Aorta (tissue), 5 donors: ENCODE measurements around the gene GADL1. TPM values are rescaled to one million over a fixed set of nuclear protein-coding genes. Genes with fewer than 3 reads are reported as not detected.

ENCODE experiments used
- ATAC-seq: fragments of 200-7000 bp; cut with Tn5 transposase; one replicate; pipeline ENCODE4 v1.9.1; 2022; ENCODE audit warnings: moderate library complexity; ENCODE audit not compliant: low FRiP score
- DNase-seq, 2 donors: peaks; one replicate each; pipeline ENCODE4 v3.0.0-alpha.2; 2020
- H3K27ac ChIP-seq, 2 donors: one replicate each; pipeline ENCODE4 v1.5.1; 2013; ENCODE audit warnings: low read length in 2 of 2, mild to moderate bottlenecking in 2 of 2, moderate library complexity in 2 of 2, control low read depth in 1 of 2, inconsistent platforms in 1 of 2, low read depth in 1 of 2
- H3K27me3 ChIP-seq, 2 donors: one replicate each; pipeline ENCODE4 v1.6.1; 2013; ENCODE audit warnings: control low read depth in 1 of 2, low read length in 1 of 2, mild to moderate bottlenecking in 1 of 2, moderate library complexity in 1 of 2; ENCODE audit not compliant: insufficient read depth in 2 of 2, control insufficient read depth in 1 of 2
- H3K36me3 ChIP-seq, 2 donors: one replicate each; pipeline ENCODE4 v1.6.1; 2013; ENCODE audit warnings: control low read depth in 1 of 2, low read length in 1 of 2, mild to moderate bottlenecking in 1 of 2; ENCODE audit not compliant: insufficient read depth in 2 of 2, control insufficient read depth in 1 of 2
- H3K4me1 ChIP-seq, 2 donors: one replicate each; pipeline ENCODE4 v1.6.1; 2013; ENCODE audit warnings: low read length in 2 of 2, control low read depth in 1 of 2, mild to moderate bottlenecking in 1 of 2, moderate library complexity in 1 of 2; ENCODE audit not compliant: insufficient read depth in 2 of 2, control insufficient read depth in 1 of 2
- H3K4me3 ChIP-seq, 2 donors: one replicate each; pipeline ENCODE4 v1.5.1; 2013; ENCODE audit warnings: low read length in 2 of 2, control low read depth in 1 of 2, mild to moderate bottlenecking in 1 of 2
- H3K9me3 ChIP-seq: one replicate; pipeline ENCODE4 v1.6.1; 2013; ENCODE audit warnings: mild to moderate bottlenecking, low read length; ENCODE audit not compliant: control insufficient read depth
- WGBS, 2 donors: extraction: QIAGEN DNeasy Blood & Tissue Kit; methylation state at CpG; one replicate each; pipeline ENCODE4 v1.1.7; 2013; 5-methylcytosine and 5-hydroxymethylcytosine counted together
- intact Hi-C, 2 donors: fragments of 100-400 bp; cut with DNase I; formaldehyde crosslinking; loops; one replicate each; pipeline versions ENCODE4 v1.14.2 to v1.15.0; 2022
- long read RNA-seq, 2 donors: library from polyadenylated mRNA; unstranded; transcript quantifications; one replicate each; pipeline ENCODE4 v2.0.0, GENCODE V29; 2020 to 2021
- polyA plus RNA-seq, 2 donors: library from polyadenylated mRNA; stranded (reverse); fragments of 200-250 nt; gene quantifications; one replicate each; pipeline ENCODE4 v1.2.3, GENCODE V29; 2013
- total RNA-seq, 2 donors: library from RNA; stranded (reverse); fragmentation: NEBNext Ultra II Directional; extraction: Animal tissue kit (Norgen Biotek cat#: 25700); gene quantifications; one replicate each; pipeline ENCODE4 v1.2.1, GENCODE V29; 2021
- donor health status: healthy with polysubstance abuse.
- donor health status: Bipolar disorder and iron deficiency.
- donor health status: DM: no; HTN: no; CAD: no.
- donor health status: DM: no; HTN: no; CAD: no.
- donor health status: DM: yes; HTN: yes; CAD: no.

Gene GADL1
- total RNA-seq (1 to 10 TPM; 2.0 to 2.3 TPM), polyA plus RNA-seq (1 to 10 TPM in 1 of 2 donors, under 1 TPM in 1; 0.10 to 1.4 TPM)
- long read RNA-seq, donor 1, full-length matches to known transcripts = 2 of 5 reads
- long read RNA-seq, donor 1, partial matches to known transcripts = 0 of 5 reads
- long read RNA-seq, donor 1, other reads (novel, unspliced or antisense) = 3 of 5 reads
- long read RNA-seq, donor 2 = 0 reads

- H3K27ac ChIP-seq = no peak within 1 kb of the TSS
- whole genome bisulfite sequencing, 2 donors = 0 to 1% methylated on average over 32 to 38 of the region's 38 CpGs
Observed at GRCh38 chr3:30894521-30895251, at the start of gene GADL1. Gene GADL1, minus strand, starts transcription at chr3:30894661. Its CDS starts 47 bp downstream, at chr3:30894614.

GRCh38 chr3:30944124-30944523, 49.7 kb upstream of the GADL1 start:
- no peak overlapping the region for H3K27ac ChIP-seq
- H3K9me3 ChIP-seq = no peaks in the 10 kb centered on the region
- H3K36me3 ChIP-seq = no peaks in the 10 kb centered on the region
- DNase-seq = no peak
- H3K27me3 ChIP-seq = no peaks in the 10 kb centered on the region
- no peaks in the 10 kb centered on the region for H3K4me1 ChIP-seq
- ATAC-seq = no peak
- intact Hi-C loops = no loop called here
- H3K4me3 ChIP-seq = no peak overlapping the region
- 66 to 67% methylated on average over 2 of the region's 2 CpGs for WGBS, 2 donors

More at GRCh38 chr3:30894521-30895251, at the start of gene GADL1:
- Histone ChIP-seq H3K4me3 (peak within 1 kb of the TSS; percentile 57 to 99), H3K4me1 (no peaks in the 10 kb centered on the region), H3K27me3 (no peaks in the 10 kb centered on the region), H3K9me3 (no peaks in the 10 kb centered on the region), H3K36me3 (no peaks in the 10 kb centered on the region)
- intact Hi-C loops = no loop called here
- peak; percentile 69 to 86 for DNase-seq
- ATAC-seq = peak; percentile 80

DNA sequence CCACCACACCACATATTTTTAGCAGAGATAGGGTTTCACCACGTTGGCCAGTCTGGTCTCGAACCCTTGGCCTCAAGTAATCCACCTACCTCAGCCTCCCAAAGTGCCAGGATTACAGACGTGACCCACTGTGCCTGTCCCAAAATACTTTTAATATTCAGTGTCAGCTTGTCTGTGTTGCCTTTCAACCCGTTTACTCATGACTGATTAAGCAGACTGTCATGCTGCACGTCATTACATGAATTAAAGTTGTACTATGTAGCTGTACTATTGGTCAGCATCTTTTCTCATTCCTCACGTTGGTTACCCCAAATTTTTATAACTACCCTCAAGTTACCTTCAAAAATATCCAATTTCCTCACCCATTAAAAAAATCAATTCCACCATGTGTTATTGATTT, 48.7 kb upstream of the GADL1 start:
- Histone ChIP-seq H3K4me3 (no peak overlapping the region), H3K36me3 (no peaks in the 10 kb centered on the region), H3K27ac (no peak overlapping the region), H3K9me3 (no peaks in the 10 kb centered on the region), H3K4me1 (no peaks in the 10 kb centered on the region), H3K27me3 (no peaks in the 10 kb centered on the region)
- WGBS, 2 donors = 85 to 87% methylated on average over 6 of the region's 6 CpGs
- no peak for DNase-seq
- intact Hi-C loops = no loop called here
- no peak for ATAC-seq

DNA sequence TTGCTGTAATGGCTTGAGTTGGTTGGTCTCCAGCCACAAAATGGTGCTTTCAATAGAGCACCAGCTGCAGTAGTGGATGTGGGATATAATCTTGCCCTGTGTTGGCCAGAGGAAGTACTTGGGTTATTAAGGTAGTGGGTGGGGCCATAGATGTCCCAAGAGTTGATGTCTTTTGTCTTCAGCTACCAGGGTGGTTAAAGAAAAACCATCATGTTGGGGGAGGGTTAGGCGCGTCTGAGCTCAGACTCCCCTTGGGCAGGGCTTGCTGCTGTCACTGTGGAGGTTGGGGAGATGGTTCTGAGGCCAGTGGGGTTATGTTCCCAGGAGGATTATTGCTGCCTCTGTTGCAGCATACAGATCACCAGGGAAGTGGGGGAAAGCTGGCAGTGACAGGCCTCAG, 46.9 kb upstream of the GADL1 start:
- WGBS, 2 donors = 91 to 95% methylated on average over 2 of the region's 2 CpGs
- Histone ChIP-seq H3K4me3 (no peak overlapping the region), H3K27ac (no peak overlapping the region), H3K36me3 (no peaks in the 10 kb centered on the region), H3K9me3 (no peaks in the 10 kb centered on the region), H3K4me1 (no peaks in the 10 kb centered on the region), H3K27me3 (no peaks in the 10 kb centered on the region)
- DNase-seq (no peak), ATAC-seq (no peak)
- intact Hi-C loops = no loop called here

- H3K4me1 ChIP-seq = no peaks in the 10 kb centered on the region
- H3K4me3 ChIP-seq = no peak overlapping the region
- ATAC-seq (no peak), DNase-seq (no peak)
- intact Hi-C loops = no loop called here
- H3K9me3 ChIP-seq = no peaks in the 10 kb centered on the region
- 94% methylated on average over 2 of the region's 2 CpGs for WGBS, 2 donors
- H3K27me3 ChIP-seq = no peaks in the 10 kb centered on the region
- H3K36me3 ChIP-seq = no peaks in the 10 kb centered on the region
- H3K27ac ChIP-seq = no peak overlapping the region
Observed at GRCh38 chr3:30940740-30941139, 46.3 kb upstream of the GADL1 start.

DNA sequence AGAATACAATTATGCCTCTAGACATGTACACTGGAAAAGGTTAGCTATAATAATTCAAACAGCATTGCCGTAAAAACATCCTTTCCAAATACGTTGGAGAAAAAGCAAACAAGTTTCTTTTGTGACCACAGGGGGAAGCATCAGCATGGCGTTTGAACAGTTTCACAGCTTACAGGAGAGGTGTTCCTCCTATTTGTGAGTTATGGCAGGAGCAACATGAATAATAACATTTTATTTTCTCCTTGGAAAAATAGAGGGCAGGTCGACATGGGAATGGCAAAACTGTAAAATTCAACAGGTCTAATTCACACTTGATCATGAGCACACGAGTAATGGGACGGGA, 39.7 kb upstream of the GADL1 start:
- WGBS, 2 donors = 4 to 6% methylated on average over 6 of the region's 6 CpGs
- ATAC-seq = peak; percentile 70
- Histone ChIP-seq H3K4me3 (peak overlapping the region; percentile 34 to 60), H3K9me3 (no peaks in the 10 kb centered on the region), H3K27ac (no peak overlapping the region), H3K27me3 (no peaks in the 10 kb centered on the region), H3K4me1 (no peaks in the 10 kb centered on the region), H3K36me3 (no peaks in the 10 kb centered on the region)
- no peak for DNase-seq
- intact Hi-C loops = loop anchor here in 1 of 2 donors (10.0 kb wide), 1 partner anchor 471 kb away; no protein-coding TSS in a partner anchor

DNA sequence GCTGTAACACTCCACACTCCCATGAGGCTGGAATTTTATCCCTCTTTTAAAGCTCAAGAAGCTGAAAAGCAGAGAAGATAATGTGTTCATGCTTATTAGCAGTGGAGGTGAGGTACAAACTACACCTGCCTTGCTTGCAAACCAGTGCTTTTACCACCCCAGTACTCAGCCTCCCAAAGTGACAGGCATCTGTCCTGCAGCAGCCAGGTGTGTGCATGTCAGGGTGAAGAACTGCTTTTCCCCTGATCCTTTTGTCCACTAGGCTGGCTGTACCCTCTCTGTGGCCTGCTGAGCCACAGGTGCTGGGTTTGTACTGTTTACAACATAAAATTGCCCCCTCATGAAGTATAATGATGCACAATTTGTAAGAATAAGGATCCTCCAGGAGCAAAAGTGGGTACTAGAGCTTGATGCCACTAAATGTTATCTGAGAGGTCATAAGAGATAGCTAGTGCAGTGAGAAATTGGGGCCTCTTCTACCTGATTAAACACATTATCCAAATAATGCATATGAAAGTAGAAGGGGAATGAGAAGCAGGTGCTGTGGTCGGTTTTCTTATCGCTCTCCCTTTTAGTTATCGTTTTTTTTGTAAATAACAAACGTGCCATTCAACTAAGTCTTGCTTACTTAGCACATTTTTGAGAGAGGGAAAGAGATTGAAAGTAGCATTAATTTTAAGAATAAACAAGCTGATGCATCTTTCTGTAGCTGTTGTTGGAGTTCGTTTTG, 39.2 kb upstream of the GADL1 start:
- ATAC-seq = no peak
- 2 to 3% methylated on average over 5 of the region's 5 CpGs for WGBS, 2 donors
- Histone ChIP-seq H3K4me3 (peak overlapping the region; percentile 34 to 60), H3K9me3 (no peaks in the 10 kb centered on the region), H3K36me3 (no peaks in the 10 kb centered on the region), H3K27ac (no peak overlapping the region), H3K27me3 (no peaks in the 10 kb centered on the region), H3K4me1 (no peaks in the 10 kb centered on the region)
- intact Hi-C loops = loop anchor here in 1 of 2 donors (10.0 kb wide), 1 partner anchor 471 kb away; no protein-coding TSS in a partner anchor
- DNase-seq = no peak

DNA sequence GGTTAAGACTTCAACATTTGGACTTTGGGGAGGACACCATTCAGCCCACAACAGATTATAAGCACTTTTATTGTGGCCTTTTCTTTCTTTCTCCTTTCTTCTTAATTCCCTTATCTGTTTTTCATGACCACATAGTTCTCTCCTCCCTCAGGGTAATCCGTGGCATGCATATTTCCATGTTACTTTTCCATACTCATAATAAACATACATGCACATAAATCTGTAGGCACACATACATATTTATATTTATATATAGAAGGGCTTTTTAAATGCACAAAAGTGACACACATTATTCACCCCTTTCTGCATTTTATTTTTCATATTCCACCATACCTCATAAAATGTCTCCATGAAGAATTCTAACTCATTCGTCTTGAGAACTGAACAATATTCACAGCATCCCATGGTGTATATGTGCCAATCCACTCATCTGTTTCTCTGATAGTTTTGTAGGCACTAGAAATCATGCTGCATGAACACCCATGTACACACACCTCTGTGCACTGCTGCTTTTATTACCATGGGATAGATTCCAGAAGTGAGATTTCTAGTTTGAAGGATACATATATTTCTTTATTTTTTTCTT, 38.1 kb upstream of the GADL1 start:
- no peaks in the 10 kb centered on the region for H3K36me3 ChIP-seq
- no peaks in the 10 kb centered on the region for H3K27me3 ChIP-seq
- ATAC-seq (no peak), DNase-seq (no peak)
- intact Hi-C loops = loop anchor here in 1 of 2 donors (10.0 kb wide), 1 partner anchor 472 kb away; no protein-coding TSS in a partner anchor
- no peak overlapping the region for H3K4me3 ChIP-seq
- no peaks in the 10 kb centered on the region for H3K4me1 ChIP-seq
- H3K27ac ChIP-seq = no peak overlapping the region
- WGBS, 2 donors = 55 to 64% methylated on average over 2 of the region's 2 CpGs
- H3K9me3 ChIP-seq = no peaks in the 10 kb centered on the region
